Esophagus squamous epithelium (tissue), 5 donors: ENCODE results near the gene COX6B2. TPM values are rescaled to one million over a fixed set of nuclear protein-coding genes. Genes with fewer than 3 reads are reported as not detected.

ENCODE experiments used
- DNase-seq: peaks from one replicate; lab custom pipeline; 2025; lab: John Stamatoyannopoulos, UW
- H3K27ac ChIP-seq, 4 donors: fragments of 200-600 bp; sonication (generic); one replicate each; pipeline ENCODE4 v1.5.1; 2016 to 2019; ENCODE audit warnings: mild to moderate bottlenecking in 1 of 4
- H3K27me3 ChIP-seq, 4 donors: fragments of 200-600 bp; sonication (generic); 1 replicate in 3 of 4; 2 replicates in 1 of 4; pipeline versions ENCODE4 v1.5.1 to v1.6.0; 2017 to 2021; ENCODE audit warnings: antibody characterized with exemption in 1 of 4
- H3K36me3 ChIP-seq, 3 donors: fragments of 200-600 bp; sonication (generic); one replicate each; pipeline ENCODE4 v1.5.1; 2016 to 2019
- H3K4me1 ChIP-seq, 3 donors: fragments of 200-600 bp; sonication (generic); one replicate each; pipeline ENCODE4 v1.5.1; 2017 to 2019
- H3K4me3 ChIP-seq, 4 donors: fragments of 200-600 bp; sonication (generic); 1 replicate in 3 of 4; 2 replicates in 1 of 4; pipeline ENCODE4 v1.5.1; 2016 to 2019; ENCODE audit warnings: mild to moderate bottlenecking in 2 of 4, moderate library complexity in 1 of 4
- H3K9me3 ChIP-seq, 3 donors: fragments of 200-600 bp; sonication (generic); one replicate each; pipeline ENCODE4 v1.5.1; 2016 to 2019
- CTCF ChIP-seq, 6 experiments: fragments of 450-650 bp in 4 of 6; fragments of 200-600 bp in 2 of 6; sonication (generic) in 2 of 6; IDR thresholded peaks; one replicate each; pipeline ENCODE4 v1.5.1; 2016 to 2019; ENCODE audit warnings: antibody characterized with exemption in 6 of 6, mild to moderate bottlenecking in 4 of 6, moderate library complexity in 4 of 6
- POLR2A ChIP-seq, 4 donors: fragments of 450-650 bp; IDR thresholded peaks; one replicate each; pipeline ENCODE4 v1.6.1; 2017; ENCODE audit warnings: antibody characterized with exemption in 4 of 4, mild to moderate bottlenecking in 4 of 4, moderate library complexity in 3 of 4
- WGBS, 2 donors: methylation state at CpG; one replicate each; pipeline ENCODE4 v1.1.5; 2018; 5-methylcytosine and 5-hydroxymethylcytosine counted together
- intact Hi-C: fragments of 100-400 bp; cut with DNase I; formaldehyde crosslinking; loops from one replicate; pipeline ENCODE4 v1.15.0; 2022
- total RNA-seq, 4 donors: library from RNA; depleted of rRNA; stranded (reverse); fragments of >200 nt; gene quantifications; one replicate each; pipeline ENCODE4 v1.1.0, GENCODE V29; 2016
- donor health status: DM: yes; HTN: yes; CAD: no.

The COX6B2 gene
- total RNA-seq, 4 donors from 2014 or later = 0.66 to 1.4 (median 0.95) TPM; not detected in 1

GRCh38 chr19:55358493-55358892, 4.0 kb upstream of the COX6B2 start:
- H3K4me3 ChIP-seq = no peak overlapping the region
- no peak for DNase-seq
- no peak overlapping the region for H3K27ac ChIP-seq
- H3K9me3 ChIP-seq = no peaks in the 10 kb centered on the region
- no peaks in the 10 kb centered on the region for H3K36me3 ChIP-seq
- intact Hi-C loops = no loop called here
- TF ChIP-seq CTCF (IDR thresholded peaks at IDR 0.05) = no peak
- no peak for TF ChIP-seq POLR2A (IDR thresholded peaks at IDR 0.05)
- H3K27me3 ChIP-seq = peaks cover 0 to 84% (median 2%) of the 10 kb centered on the region in 4 donors
- WGBS, 2 donors = 75 to 86% methylated on average over 4 to 7 of the region's 19 CpGs
- peaks cover 15 to 24% (median 16%) of the 10 kb centered on the region in 3 donors for H3K4me1 ChIP-seq

GRCh38 chr19:55355213-55355821, 798 bp upstream of the COX6B2 start:
- no peak overlapping the region for H3K4me3 ChIP-seq
- peaks cover 16 to 39% (median 22%) of the 10 kb centered on the region in 3 donors for H3K4me1 ChIP-seq
- intact Hi-C loops = no loop called here
- no peaks in the 10 kb centered on the region for H3K9me3 ChIP-seq
- 13 to 30% methylated on average over 7 to 8 of the region's 13 CpGs for WGBS, 2 donors
- no peaks in the 10 kb centered on the region for H3K36me3 ChIP-seq
- TF ChIP-seq CTCF (IDR thresholded peaks at IDR 0.05) (no peak), POLR2A (IDR thresholded peaks at IDR 0.05) (no peak)
- H3K27ac ChIP-seq = peak overlapping the region in 2 of 4 donors; percentile 44 to 46
- DNase-seq = no peak
- peaks cover 10 to 85% (median 20%) of the 10 kb centered on the region in 4 donors for H3K27me3 ChIP-seq

- intact Hi-C loops = no loop called here
- WGBS, 2 donors = 1 to 2% methylated on average over 18 to 28 of the region's 72 CpGs
- no peaks in the 10 kb centered on the region for H3K9me3 ChIP-seq
- peak overlapping the region; percentile 18 to 67 (median 46) for H3K4me3 ChIP-seq
- H3K27me3 ChIP-seq = peaks cover 10 to 89% (median 20%) of the 10 kb centered on the region in 4 donors
- no peak for DNase-seq
- TF ChIP-seq CTCF (IDR thresholded peaks at IDR 0.05) (no peak), POLR2A (IDR thresholded peaks at IDR 0.05) (no peak)
- peaks cover 16 to 39% (median 22%) of the 10 kb centered on the region in 3 donors for H3K4me1 ChIP-seq
- H3K27ac ChIP-seq = peak overlapping the region in 1 of 4 donors; percentile 42
- no peaks in the 10 kb centered on the region for H3K36me3 ChIP-seq
Observed at GRCh38 chr19:55353803-55354697, 469 bp downstream of the COX6B2 start.

- Histone ChIP-seq H3K27me3 (peaks cover 10 to 82% (median 20%) of the 10 kb centered on the region in 4 donors), H3K4me1 (peaks cover 16 to 39% (median 22%) of the 10 kb centered on the region in 3 donors), H3K36me3 (no peaks in the 10 kb centered on the region), H3K27ac (no peak overlapping the region), H3K9me3 (no peaks in the 10 kb centered on the region), H3K4me3 (peak overlapping the region; percentile 18 to 67 (median 46))
- TF ChIP-seq CTCF (IDR thresholded peaks at IDR 0.05) (no peak), POLR2A (IDR thresholded peaks at IDR 0.05) (no peak)
- intact Hi-C loops = no loop called here
- whole genome bisulfite sequencing, 2 donors = 4 to 8% methylated on average over 12 to 16 of the region's 24 CpGs
- DNase-seq = no peak
Observed at GRCh38 chr19:55353356-55353802, 1.1 kb downstream of the COX6B2 start.
